SU-DHL-6 (cell line): Measurements from ENCODE around the gene C9orf78.

Source experiments
- EZH2phosphoT487 ChIP-seq: fragments of 200-600 bp; sonication (generic), shearing (Covaris generic); conservative IDR thresholded peaks from 2 replicates; pipeline ENCODE4 v1.6.1; 2018; ENCODE audit warnings: mild to moderate bottlenecking, antibody characterized with exemption, low read length, moderate library complexity, mixed read lengths
- TF ChIP-seq, protein P1 (sequence below): fragments of 200-600 bp; sonication (generic); IDR thresholded peaks from one replicate; pipeline ENCODE4 v1.5.1; 2017; ENCODE audit warnings: antibody characterized with exemption, mild to moderate bottlenecking, low read length, moderate library complexity; ENCODE audit not compliant: insufficient read depth, poor library complexity, severe bottlenecking

- TF ChIP-seq, protein P1, sequence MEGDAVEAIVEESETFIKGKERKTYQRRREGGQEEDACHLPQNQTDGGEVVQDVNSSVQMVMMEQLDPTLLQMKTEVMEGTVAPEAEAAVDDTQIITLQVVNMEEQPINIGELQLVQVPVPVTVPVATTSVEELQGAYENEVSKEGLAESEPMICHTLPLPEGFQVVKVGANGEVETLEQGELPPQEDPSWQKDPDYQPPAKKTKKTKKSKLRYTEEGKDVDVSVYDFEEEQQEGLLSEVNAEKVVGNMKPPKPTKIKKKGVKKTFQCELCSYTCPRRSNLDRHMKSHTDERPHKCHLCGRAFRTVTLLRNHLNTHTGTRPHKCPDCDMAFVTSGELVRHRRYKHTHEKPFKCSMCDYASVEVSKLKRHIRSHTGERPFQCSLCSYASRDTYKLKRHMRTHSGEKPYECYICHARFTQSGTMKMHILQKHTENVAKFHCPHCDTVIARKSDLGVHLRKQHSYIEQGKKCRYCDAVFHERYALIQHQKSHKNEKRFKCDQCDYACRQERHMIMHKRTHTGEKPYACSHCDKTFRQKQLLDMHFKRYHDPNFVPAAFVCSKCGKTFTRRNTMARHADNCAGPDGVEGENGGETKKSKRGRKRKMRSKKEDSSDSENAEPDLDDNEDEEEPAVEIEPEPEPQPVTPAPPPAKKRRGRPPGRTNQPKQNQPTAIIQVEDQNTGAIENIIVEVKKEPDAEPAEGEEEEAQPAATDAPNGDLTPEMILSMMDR, result no peak
- TF ChIP-seq EZH2phosphoT487, result no peak
These were observed 8.7 kb downstream of the C9orf78 start for GRCh38 chr9:129826344-129826743.
